Stomach (tissue), 9 donors: ENCODE results near the gene ECSCR. TPM values are rescaled to one million over a fixed set of nuclear protein-coding genes. Genes with fewer than 3 reads are reported as not detected.
A peak's percentile ranks its signal among the peaks of the same experiment; 100 is the strongest.

Source experiments
- DNase-seq, 2 donors: peaks; one replicate each; pipeline versions ENCODE4 v3.0.0 to v3.0.0-alpha.2; 2013 to 2019
- H3K27ac ChIP-seq, 5 donors: fragments of 200-600 bp in 4 of 5; sonication (generic) in 4 of 5; one replicate each; pipeline ENCODE4 v1.5.1; 2013 to 2019; ENCODE audit warnings: mild to moderate bottlenecking in 1 of 5, moderate library complexity in 1 of 5
- H3K27me3 ChIP-seq, 3 donors: fragments of 200-600 bp; sonication (generic); one replicate each; pipeline ENCODE4 v1.5.1; 2017 to 2019; ENCODE audit warnings: mixed run types in 1 of 3
- H3K36me3 ChIP-seq, 4 donors: fragments of 200-600 bp; sonication (generic); 1 replicate in 3 of 4; 2 replicates in 1 of 4; pipeline ENCODE4 v1.5.1; 2016 to 2019
- H3K4me1 ChIP-seq, 4 donors: fragments of 200-600 bp; sonication (generic); one replicate each; pipeline ENCODE4 v1.5.1; 2016 to 2019
- H3K4me3 ChIP-seq, 4 donors: fragments of 200-600 bp; sonication (generic) in 3 of 4; one replicate each; pipeline ENCODE4 v1.5.1; 2016 to 2019; ENCODE audit warnings: mild to moderate bottlenecking in 1 of 4
- H3K9me3 ChIP-seq, 4 donors: fragments of 200-600 bp; sonication (generic); one replicate each; pipeline ENCODE4 v1.5.1; 2016 to 2019
- CTCF ChIP-seq, 7 experiments: fragments of 450-650 bp in 4 of 7; fragments of 200-600 bp in 3 of 7; sonication (generic) in 3 of 7; IDR thresholded peaks; one replicate each; pipeline ENCODE4 v1.5.1; 2016 to 2019; ENCODE audit warnings: antibody characterized with exemption in 7 of 7, control low read depth in 2 of 7, mild to moderate bottlenecking in 1 of 7
- EP300 ChIP-seq: sonication (generic); formaldehyde crosslinking; IDR thresholded peaks from one replicate; pipeline ENCODE4 v1.6.1; 2017; ENCODE audit warnings: antibody characterized with exemption
- POLR2A ChIP-seq, 4 donors: fragments of 450-650 bp; IDR thresholded peaks; one replicate each; pipeline ENCODE4 v1.6.1; 2016; ENCODE audit warnings: antibody characterized with exemption in 4 of 4, control low read depth in 2 of 4, mild to moderate bottlenecking in 1 of 4, moderate library complexity in 1 of 4
- POLR2AphosphoS5 ChIP-seq, 3 donors: sonication (generic); formaldehyde crosslinking; IDR thresholded peaks; one replicate each; pipeline ENCODE4 v1.6.1; 2016; ENCODE audit warnings: antibody characterized with exemption in 3 of 3
- WGBS, 5 donors: extraction: QIAGEN DNeasy Blood & Tissue Kit in 3 of 5; methylation state at CpG; one replicate each; pipeline versions ENCODE4 v1.1.5 to v1.1.7; 2013 to 2018; 5-methylcytosine and 5-hydroxymethylcytosine counted together
- intact Hi-C: fragments of 100-400 bp; cut with DNase I; formaldehyde crosslinking; loops from one replicate; pipeline ENCODE4 v1.15.1; 2023; ENCODE audit warnings: low total_unique reads
- polyA plus RNA-seq, 3 donors: library from polyadenylated mRNA; stranded (reverse); fragments of 200-250 nt; gene quantifications; one replicate each; pipeline ENCODE4 v1.2.3, GENCODE V29; 2013
- total RNA-seq, 5 donors: library from RNA; depleted of rRNA; stranded (reverse); fragments of >200 nt; gene quantifications; one replicate each; pipeline versions ENCODE4 v1.1.0 to v1.2.3, GENCODE V29; 2014 to 2016
- donor health status: healthy with polysubstance abuse.
- donor health status: Bipolar disorder and iron deficiency.
- donor health status: healthy.

Gene ECSCR
- total and polyA plus RNA-seq, 8 donors = 5.4 to 15.2 (median 8.6) TPM; not detected in 2

GRCh38 chr5:139474890-139475791 lies 12.6 kb upstream of the ECSCR start:
- intact Hi-C loops = no loop called here
- H3K27me3 ChIP-seq = no peaks in the 10 kb centered on the region
- DNase-seq = peak in 1 of 2 donors; percentile 63
- H3K9me3 ChIP-seq = no peaks in the 10 kb centered on the region
- H3K4me1 ChIP-seq = peaks cover 0 to 66% (median 22%) of the 10 kb centered on the region in 4 donors
- no peak overlapping the region for H3K4me3 ChIP-seq
- WGBS, 5 donors = 48 to 57% (median 51%) methylated on average over 13 of the region's 13 CpGs
- TF ChIP-seq POLR2AphosphoS5 (IDR thresholded peaks at IDR 0.05) (no peak), EP300 (no peak), POLR2A (IDR thresholded peaks at IDR 0.05) (no peak), CTCF (IDR thresholded peaks at IDR 0.05) (no peak)
- peak overlapping the region in 4 of 5 donors; percentile 8 to 62 (median 40) for H3K27ac ChIP-seq
- H3K36me3 ChIP-seq = peaks cover 4 to 41% (median 34%) of the 10 kb centered on the region in 4 donors

- H3K9me3 ChIP-seq = no peaks in the 10 kb centered on the region
- WGBS, 5 donors = 74 to 96% (median 90%) methylated on average over 2 of the region's 2 CpGs
- H3K27ac ChIP-seq = peak overlapping the region in 4 of 5 donors; percentile 19 to 62 (median 44)
- no peak overlapping the region for H3K4me3 ChIP-seq
- intact Hi-C loops = no loop called here
- no peaks in the 10 kb centered on the region for H3K27me3 ChIP-seq
- TF ChIP-seq EP300 (no peak), POLR2AphosphoS5 (IDR thresholded peaks at IDR 0.05) (no peak), POLR2A (IDR thresholded peaks at IDR 0.05) (no peak), CTCF (IDR thresholded peaks at IDR 0.05) (no peak)
- peaks cover 4 to 38% (median 32%) of the 10 kb centered on the region in 4 donors for H3K36me3 ChIP-seq
- H3K4me1 ChIP-seq = peaks cover 0 to 52% (median 19%) of the 10 kb centered on the region in 4 donors
- peak in 1 of 2 donors; percentile 23 for DNase-seq
These were observed 11.0 kb upstream of the ECSCR start for GRCh38 chr5:139473565-139473964.

- H3K4me3 ChIP-seq = no peak overlapping the region
- intact Hi-C loops = no loop called here
- peaks cover 3 to 33% (median 27%) of the 10 kb centered on the region in 4 donors for H3K36me3 ChIP-seq
- H3K27ac ChIP-seq = peak overlapping the region in 4 of 5 donors; percentile 19 to 62 (median 44)
- H3K9me3 ChIP-seq = no peaks in the 10 kb centered on the region
- H3K4me1 ChIP-seq = peaks cover 0 to 47% (median 19%) of the 10 kb centered on the region in 4 donors
- peak in 1 of 2 donors; percentile 46 for DNase-seq
- no peaks in the 10 kb centered on the region for H3K27me3 ChIP-seq
- WGBS, 5 donors = 77 to 91% (median 81%) methylated on average over 3 to 8 of the region's 8 CpGs
- TF ChIP-seq POLR2AphosphoS5 (IDR thresholded peaks at IDR 0.05) (no peak), POLR2A (IDR thresholded peaks at IDR 0.05) (no peak), EP300 (no peak), CTCF (IDR thresholded peaks at IDR 0.05) (no peak)
These were observed 10.6 kb upstream of the ECSCR start for GRCh38 chr5:139473105-139473504.

GRCh38 chr5:139472386-139473030 lies 10.0 kb upstream of the ECSCR start:
- Histone ChIP-seq H3K4me1 (peaks cover 0 to 47% (median 19%) of the 10 kb centered on the region in 4 donors), H3K4me3 (no peak overlapping the region), H3K36me3 (peaks cover 0 to 27% (median 21%) of the 10 kb centered on the region in 4 donors), H3K9me3 (no peaks in the 10 kb centered on the region), H3K27ac (peak overlapping the region in 4 of 5 donors; percentile 19 to 62 (median 44)), H3K27me3 (no peaks in the 10 kb centered on the region)
- intact Hi-C loops = no loop called here
- DNase-seq = no peak
- 83 to 92% (median 86%) methylated on average over 12 to 15 of the region's 15 CpGs for WGBS, 5 donors
- no peak for TF ChIP-seq CTCF (IDR thresholded peaks at IDR 0.05)
- no peak for TF ChIP-seq EP300
- no peak for TF ChIP-seq POLR2AphosphoS5 (IDR thresholded peaks at IDR 0.05)
- no peak for TF ChIP-seq POLR2A (IDR thresholded peaks at IDR 0.05)
